HUDEP-2 (cell line): ENCODE results near the gene SSRP1.
"Not testable (repeated sequence)": the region's sequence is repeated elsewhere in the genome, so short reads cannot be mapped to it uniquely, and the experiment has no call there.

ENCODE experiments used
- DNase-seq, 76 experiments: peaks; one replicate each; lab custom pipeline; 2025; ENCODE audit not compliant: unreplicated experiment in 76 of 76; lab: John Stamatoyannopoulos, UW

The SSRP1 gene

DNA sequence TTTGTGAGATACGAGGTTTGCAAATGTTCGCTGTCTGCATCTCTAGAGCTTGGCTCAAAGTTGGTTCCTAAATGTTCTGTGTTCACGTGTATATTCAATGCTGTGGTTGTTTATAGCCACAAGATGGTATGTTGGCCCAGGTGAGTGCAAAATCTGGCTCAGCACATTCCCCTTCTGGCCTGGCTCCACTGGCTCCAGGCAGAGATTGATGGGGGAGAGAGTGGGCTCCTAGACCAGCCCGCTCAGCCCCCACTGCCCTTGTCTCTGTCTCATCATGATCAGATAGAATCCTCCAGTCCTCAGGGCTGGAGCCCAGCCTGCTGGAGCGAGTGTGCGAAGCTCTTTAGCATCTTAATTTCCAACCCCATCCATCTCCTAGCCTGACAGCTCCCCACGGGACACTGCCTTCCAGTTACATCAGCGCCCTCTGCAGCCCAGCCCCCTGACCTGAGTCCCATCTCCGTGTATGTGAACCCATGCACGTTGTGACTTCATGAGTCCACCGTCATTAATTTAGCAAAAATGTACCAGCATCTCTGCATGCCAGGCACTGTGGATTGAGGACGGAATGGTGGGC is 4.4 kb upstream of the SSRP1 start:
- DNase-seq: peak in 2 of 76 experiments; percentile 7 to 11

DNA sequence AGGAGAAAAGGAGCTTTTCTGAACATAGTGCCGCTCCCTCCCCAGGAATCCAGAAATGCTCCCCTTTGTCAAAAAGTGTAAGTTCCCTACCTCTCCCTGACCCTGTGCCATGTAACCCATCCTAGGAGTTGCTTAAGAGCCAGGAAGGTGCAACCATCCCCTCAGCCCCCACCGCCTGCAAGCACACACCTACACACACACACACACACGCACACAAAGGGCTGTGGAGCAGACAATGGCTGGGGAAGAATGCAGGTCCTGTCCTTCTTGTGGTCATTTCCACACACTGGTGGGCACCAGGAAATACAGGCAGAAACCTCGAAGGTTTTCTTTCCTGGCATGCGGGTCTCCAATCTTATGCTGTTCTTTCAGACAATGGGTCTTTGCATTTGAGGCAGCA is 3.6 kb upstream of the SSRP1 start:
- DNase-seq: no peak

DNA sequence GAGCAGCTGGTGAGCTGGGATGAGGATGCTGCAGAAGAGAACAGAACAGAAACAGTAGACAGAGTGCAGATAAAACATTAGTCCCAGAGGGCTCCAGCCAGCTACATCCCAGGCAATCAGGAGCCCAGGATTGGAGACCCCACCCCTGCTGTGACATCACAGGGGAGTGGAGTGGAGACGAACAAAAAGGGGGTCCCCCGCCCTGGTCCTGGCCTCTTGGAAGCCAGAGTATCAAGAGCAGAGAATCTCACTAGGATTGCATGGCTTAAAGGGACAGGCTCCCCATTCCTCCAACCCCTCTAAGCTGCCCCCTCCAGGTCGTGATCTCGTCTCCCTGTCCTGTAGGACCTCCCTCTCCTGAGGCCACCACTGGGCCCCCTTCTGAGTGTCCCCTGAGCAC is 2.5 kb upstream of the SSRP1 start, which contains the start of gene P2RX3:
Gene P2RX3, plus strand, starts transcription at position 211 of the 400 bp plus-strand sequence. CDS start 199 bp downstream, outside the sequence.
- DNase-seq: no peak

DNA sequence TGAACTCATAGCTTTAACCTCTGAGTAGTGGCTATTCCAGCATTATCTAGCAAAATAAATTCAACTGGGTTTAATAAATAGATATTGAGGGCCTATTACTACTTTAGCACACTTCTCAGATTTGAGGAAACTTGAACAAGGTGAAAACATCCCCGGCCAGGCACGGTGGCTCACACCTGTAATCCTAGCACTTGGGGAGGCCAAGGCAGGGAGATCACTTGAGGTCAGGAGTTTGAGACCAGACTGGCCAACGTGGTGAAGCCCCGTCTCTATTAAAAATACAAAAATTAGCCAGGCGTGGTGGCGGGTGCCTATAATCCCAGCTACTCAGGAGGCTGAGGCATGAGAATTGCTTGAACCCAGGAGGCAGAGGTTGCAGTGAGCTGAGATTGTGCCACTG is 1.2 kb upstream of the SSRP1 start:
- not testable (repeated sequence) for DNase-seq

DNA sequence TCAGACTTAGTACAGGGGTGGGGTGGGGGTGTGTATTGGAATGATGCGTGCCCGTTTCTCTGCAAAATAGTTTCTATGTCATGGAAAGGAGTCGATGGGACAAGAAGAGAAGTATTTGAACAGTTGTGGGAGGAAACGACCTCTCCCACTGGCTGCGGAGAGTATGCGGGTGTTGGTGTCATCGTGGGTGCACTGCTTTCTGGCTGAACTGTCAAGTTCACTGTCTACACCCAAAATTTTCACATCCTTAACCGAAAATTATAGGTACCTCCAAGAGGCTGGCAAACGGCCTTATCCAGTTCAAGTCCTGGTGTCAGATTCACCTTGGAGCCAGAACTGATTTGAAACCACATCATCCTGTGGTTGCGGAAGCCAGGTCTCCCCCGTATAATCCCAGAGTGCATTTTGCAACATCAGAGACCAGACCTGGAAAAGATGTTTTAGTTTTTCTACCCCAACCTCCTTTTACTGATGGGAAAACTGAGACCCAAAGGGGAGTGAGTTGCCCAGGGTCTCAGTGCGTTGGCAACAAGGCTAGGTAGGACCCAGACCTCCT is 497 bp upstream of the SSRP1 start:
- no peak for DNase-seq

DNA sequence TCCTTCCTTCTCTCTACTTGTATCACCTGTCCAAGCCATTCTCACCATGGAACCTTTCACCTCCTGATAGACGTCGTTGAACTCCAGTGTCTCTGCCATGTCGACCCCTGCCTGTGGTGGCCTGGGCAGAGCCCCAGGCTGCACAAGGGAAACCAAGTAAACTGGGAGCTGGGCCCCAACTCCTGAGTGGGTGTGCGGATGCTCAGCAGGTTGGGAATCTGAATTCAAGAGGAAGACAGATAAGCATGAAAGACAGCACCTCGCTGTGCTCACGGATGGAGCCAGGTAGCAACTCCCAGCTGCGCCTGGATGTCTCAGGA is 709 bp downstream of the SSRP1 start:
- no peak for DNase-seq

DNA sequence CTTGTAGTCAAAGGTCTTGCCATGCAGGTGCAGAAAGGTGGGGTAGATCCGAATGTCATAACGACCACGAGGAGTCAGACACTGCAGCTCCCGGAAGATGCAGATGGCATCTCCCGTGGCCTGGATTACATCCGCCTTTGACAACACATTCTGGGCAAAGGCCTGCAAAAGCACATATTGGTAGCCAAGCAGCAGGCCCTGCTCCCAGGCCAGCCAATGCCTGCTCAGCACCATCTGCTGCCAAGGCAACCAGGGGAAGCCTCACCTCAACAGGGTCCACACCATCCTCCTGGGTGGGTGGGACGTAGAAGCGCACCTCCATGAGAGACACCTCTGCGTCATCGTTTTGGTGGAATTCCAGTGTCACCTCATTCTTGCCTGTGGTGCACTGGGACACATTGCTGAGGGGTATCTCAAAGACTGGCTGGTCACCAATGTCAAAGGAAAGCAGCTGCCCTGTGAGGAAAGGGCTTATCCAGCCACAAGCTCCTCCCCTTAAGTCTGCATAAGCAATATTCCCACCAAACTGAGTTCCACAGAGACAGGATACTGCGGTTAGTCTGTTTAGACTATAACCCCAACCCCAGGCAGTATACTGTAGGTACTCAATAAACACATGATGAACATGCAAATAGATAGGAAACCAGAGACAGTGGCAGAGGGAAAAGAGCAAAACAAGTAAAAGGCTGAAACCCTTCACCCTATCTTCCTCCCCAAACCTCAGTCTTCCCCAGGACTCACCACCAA is 2.8 kb downstream of the SSRP1 start:
- DNase-seq: no peak

DNA sequence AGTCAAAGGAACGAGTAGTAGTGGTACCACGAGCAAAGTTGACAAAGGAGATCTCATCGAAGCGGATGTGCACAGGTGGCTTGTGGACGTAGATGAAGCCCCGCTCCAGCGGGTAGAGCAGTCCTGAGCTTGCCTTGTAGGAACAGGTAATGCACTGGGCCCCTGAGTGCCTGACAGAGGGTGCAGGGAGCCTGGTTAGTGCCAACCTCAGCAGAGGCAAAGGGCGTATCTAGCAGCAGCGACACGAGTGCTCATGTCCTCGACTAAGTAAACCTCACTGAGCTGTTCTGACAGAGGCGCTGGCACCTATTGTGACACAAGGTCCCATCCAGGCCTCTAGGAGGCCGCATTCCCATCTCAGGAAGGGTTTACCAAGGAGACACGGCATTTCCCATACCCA is 4.0 kb downstream of the SSRP1 start:
- DNase-seq: no peak

DNA sequence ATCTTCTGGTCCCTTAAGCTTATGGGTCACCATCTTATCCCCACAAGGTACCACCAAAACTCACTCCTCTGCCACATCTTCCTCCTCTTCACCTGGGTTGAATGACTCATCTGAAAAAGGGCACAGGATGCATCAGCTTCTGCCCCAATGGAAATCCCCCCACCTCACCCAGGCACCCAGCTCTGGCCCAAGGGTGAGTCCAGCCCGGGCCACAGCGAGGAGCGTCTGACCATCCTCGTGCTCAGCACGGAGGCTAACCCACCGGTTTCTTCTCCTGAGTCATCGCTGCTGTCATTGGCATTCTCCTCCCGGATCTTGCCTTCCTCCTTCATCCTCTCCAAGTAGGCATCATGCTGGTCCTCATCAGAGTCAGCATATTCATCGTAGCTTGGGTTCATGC is 5.7 kb downstream of the SSRP1 start:
- DNase-seq: no peak

DNA sequence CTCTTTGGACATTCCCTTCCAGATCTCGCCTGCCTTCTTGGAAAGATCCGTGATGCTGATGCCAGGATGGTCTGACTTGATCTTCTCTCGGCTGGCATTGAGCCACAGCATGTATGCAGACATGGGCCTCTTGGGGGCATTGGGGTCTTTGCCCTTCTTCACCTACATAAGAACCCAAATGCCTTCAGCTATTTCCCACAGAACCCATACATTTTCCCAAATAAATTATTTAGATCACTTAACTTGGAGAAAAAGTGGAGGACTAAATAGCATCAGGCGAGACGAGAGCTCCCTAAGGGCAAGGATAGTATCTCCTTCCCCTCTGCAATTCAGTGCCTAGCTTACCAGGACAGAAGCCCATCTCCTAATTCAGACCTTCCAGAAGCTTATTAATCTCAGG is 8.0 kb downstream of the SSRP1 start:
- no peak for DNase-seq

DNA sequence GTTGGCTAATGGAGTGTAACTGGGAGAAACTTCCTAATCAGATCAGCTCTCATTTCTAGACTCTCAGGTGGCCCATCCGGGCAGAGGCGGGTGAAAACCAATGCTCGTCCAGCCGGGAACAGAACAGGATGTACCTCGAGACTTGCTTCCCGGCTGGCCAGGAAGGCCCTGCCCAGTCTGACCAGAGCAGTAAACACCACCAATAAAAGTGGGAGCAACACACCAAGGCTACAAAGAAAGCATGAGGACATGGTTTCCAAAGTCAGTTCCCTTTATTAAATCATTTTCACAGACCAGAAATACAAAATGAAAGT is 10.0 kb downstream of the SSRP1 start:
- DNase-seq: no peak

DNA sequence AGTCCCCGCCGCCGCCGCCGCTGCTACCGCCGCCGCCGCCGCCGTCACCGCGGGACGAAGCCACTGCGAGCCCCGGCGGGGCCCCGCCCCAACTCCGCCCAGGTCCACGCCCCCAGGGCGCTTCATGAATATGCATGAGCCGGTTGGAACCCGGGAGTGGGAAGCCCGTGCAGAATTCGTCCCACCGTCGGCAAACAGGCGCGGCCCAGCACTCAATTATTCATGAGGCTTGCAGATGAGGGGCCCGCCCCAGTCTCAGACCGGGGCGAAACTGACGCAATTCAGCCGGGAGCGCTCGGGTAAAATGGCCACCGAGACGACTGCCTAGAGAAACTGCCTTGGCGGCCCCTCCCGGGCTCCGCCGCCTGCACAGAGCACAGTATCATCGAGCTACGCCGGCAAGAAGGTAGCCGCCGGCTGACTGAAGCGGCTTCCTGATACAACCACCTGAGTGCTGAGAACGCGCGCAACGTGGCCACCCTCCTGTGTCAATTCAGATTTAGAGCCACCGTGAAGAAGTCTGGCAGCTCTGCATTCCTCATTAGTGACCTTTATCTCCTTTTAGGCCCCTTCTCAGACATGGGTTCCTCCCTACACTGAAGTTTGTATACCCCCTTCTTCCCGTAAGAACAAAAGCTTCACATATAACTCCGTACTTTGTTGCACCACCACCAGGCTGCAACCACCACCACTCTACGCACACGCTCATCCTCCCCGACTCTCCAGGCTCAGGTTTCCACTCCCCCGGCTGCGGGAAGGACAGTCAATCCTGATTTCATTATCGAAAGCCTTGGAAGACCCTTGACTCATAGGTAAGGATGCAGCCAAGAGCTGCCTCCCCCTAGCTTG is 10.6 kb downstream of the SSRP1 start, which contains the start of gene TNKS1BP1:
Gene TNKS1BP1, minus strand, starts transcription at position 67 of the 849 bp plus-strand sequence. CDS start 3,067 bp downstream, outside the sequence.
- peak in 75 of 76 experiments; percentile 50 to 94 (median 89) for DNase-seq

DNA sequence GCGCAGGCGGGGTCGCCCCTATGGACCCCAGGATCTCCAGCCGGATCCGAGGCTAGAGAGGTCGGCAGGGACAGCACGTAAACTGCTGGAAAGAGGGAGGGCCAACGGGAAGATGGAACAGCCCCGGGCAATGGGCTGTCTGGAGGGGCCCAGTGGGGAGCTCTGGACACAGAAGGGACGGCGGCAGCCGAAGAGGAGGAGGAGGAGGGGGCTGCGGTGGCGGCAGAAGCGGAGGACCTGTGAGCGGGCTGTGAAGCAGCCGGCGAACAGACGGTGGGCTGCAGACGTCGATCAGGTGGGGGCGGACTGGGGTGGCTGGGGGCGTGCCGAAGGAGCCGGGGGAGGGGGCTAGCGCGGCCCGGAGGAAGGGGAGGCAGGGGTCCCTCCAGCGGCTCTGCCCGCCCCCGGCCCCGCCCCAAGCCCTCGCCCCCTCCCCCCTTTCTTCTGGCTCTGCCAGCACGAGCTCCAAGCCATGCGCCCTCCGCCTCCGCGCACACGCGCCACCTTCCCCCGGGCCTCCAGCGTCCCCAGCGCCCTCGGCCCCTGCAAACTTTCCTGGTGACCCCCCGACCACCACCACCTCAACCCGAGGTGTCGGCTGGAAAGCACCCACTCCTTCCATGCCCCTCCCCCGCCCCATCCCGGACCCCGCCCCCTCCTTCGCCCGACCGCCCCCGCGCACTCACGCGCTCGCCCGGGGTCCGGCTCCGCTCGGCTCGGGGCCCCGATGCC is 11.4 kb downstream of the SSRP1 start:
- peak in 10 of 76 experiments; percentile 9 to 42 (median 12) for DNase-seq

DNA sequence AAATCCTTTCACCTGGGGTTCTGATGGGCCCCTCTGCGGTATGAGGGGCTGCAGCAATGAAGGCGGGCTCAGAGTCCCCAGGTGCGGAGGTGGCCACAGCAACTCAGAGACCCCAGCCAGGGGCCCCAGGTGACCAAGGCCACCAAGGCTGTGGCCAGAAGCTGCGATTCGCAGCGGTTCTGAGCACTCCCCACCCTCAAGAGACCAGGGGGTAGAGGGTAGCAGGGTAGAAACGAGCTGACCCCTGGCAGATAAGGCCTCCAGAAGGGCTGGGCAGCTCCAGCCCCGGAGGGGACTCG is 11.9 kb downstream of the SSRP1 start:
- no peak for DNase-seq

DNA sequence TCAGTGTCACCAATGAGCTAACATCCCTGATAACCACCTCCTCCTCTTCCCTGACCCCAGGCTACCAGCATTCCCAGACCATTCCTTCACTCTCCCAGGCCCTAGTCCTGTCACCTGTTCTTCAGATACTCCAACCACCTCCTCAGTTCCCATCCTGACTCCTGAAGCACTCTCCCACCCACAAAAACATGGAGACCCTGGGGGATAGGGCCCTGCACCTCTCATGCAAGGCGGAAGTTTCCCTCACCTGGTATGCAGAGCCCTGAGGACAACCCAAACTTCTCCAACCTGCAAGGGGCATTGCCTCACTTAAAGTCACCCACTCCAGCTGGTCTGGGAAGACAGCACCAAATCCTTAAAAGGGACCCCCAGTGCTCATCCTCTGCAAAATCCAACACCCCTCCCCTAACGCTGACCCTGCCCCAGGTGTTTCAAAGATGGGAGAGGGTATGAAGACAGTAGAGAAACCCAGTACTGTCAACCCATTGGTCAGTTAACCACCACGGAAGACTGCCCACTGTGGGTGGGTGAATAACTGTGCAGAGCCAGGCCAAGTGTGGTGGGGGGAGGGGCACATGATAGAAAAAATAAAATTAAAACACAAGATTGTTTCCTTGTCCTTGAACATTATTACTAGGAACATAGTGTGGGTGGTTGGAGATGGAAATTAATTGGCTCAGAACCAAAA is 12.4 kb downstream of the SSRP1 start:
- peak in 1 of 76 experiments; percentile 26 for DNase-seq

DNA sequence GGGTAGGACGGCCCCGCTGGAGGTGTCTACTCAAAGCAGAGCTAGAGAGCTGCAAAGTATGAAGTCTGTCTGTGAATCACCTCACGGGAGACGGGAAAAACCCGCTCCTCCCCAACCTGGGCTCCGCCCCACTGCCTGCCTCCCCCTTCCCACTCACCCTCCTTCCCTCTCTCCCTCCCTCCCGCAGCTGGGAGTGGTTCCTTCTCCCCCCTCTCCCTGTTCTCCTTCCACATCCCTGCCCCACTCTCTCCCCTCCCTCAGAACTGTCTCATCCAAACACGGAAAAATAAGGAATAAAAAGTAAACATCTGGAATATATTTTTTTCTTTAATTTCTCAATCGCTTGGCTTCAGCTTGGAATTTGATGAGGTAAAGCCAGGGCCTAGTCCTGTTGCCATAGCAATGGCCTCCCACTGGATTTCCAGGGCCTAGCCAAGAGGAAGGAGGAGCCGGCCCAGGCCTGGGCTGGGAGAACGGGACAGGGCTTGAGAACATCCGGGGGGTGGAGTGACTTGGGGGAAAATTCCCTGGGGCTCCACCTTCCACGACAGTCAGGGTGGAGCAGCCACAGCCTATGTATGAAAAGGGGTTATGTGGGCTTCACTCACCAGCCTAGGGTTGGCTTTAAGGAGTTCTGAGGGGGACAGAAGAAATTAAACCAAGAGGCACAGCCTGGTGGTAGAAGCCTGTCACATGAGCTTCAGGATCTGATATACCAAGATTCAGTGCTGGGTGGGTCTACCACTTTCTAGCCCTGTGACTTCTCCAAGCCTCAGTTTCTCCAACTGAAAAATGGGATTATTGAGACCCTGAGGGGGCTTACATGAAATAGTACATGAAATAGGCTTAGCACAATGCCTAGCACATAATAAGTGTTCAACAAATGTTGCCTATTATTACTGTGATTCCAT is 13.2 kb downstream of the SSRP1 start:
- DNase-seq: peak in 10 of 76 experiments; percentile 5 to 46 (median 24)

DNA sequence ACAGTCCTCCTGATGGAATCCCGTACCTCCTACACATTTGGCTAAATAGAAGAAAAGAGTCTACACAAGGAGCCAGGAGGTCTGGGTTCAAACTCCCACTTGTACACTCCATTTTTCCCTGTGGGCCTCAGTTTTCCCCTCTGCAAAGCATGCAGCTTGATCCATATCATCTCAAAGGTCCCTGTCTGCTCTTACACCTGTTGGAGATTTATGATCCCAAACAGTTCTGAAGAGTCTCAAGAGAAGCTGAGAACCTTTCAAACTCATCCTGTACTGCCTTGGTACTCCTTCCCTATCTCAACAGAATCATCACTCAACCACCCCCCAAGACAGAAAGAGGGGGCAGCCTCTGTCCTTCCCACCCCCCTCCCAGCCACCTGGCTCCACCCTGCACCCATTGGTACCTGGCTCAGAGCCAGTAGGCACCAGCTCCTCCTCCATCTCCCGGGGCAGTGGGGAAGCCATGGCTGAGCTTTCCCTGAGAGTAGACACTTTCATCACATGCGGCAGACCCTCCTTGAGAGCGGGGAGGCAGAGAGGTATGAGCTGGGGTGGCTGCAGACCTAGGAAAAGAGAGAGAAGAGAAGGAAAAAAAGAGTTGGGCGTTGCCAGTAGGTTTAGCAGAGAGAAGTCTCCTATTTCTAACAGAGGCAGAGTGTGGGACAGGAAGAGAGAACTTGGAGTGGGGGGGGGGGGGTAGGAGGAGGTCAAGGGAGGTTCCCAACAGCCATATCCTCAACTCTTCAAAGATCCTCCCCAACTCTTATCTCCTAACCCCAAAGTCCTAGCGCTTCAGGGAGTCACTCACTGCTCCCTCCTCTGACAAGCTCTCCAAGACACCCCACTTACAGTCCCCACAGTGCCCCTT is 14.1 kb downstream of the SSRP1 start:
- DNase-seq: peak in 53 of 76 experiments; percentile 8 to 72 (median 36)

DNA sequence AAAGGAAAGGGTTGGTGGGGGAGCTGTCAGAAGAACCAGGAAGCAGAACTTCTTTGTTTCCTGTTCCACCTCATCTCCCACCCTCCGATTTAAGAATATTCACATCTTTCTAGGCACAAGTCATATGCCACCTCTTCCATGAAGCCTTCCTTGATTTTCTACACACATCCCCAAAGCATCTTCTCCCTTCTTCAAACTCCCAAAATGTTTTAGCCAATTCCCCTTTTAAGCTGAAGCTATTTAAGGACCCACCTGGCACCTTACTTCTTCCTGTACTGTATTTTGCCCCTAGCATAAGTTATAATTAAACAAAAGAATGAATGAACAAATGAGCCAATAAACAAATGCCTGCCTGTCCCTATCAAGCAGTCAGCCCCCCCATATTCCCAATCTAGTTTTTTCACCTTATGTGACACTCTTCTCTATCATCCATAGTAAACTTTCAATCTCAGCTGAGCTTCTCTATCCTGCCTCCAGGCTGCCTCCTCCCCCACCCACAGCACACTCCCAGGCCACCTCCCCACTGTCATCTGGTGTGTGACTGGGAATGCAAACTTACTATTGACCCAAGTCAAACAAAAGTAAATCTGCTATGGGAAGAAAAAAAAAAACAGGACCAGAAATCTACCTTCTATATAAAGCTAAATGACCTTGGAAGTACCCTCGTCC is 14.8 kb downstream of the SSRP1 start:
- DNase-seq: no peak
